Mesodermal cell (in vitro differentiated cells): ENCODE data around the gene DPH5.
"Not testable (repeated sequence)": the region's sequence is repeated elsewhere in the genome, so short reads cannot be mapped to it uniquely, and the experiment has no call there.

Experiments
- H3K27ac ChIP-seq: 2 replicates; pipeline ENCODE4 v1.7.0; 2013; ENCODE audit warnings: mild to moderate bottlenecking, low read depth, low read length, moderate library complexity; ENCODE audit not compliant: severe bottlenecking
- H3K36me3 ChIP-seq: 2 replicates; pipeline ENCODE4 v1.7.1; 2013; ENCODE audit warnings: mild to moderate bottlenecking, low read length, moderate library complexity; ENCODE audit not compliant: control insufficient read depth, insufficient read depth
- H3K4me1 ChIP-seq: one replicate; pipeline ENCODE4 v1.7.1; 2013; ENCODE audit warnings: mild to moderate bottlenecking, low read length; ENCODE audit not compliant: insufficient read depth, control insufficient read depth, poor library complexity, severe bottlenecking
- H3K4me3 ChIP-seq: 2 replicates; pipeline ENCODE4 v1.7.0; 2013; ENCODE audit warnings: low read length, control low read depth, mild to moderate bottlenecking; ENCODE audit not compliant: insufficient read depth, poor library complexity, severe bottlenecking; ENCODE audit errors: extremely low read depth
- H3K9me3 ChIP-seq: 2 replicates; pipeline ENCODE4 v1.7.1; 2013; ENCODE audit warnings: mild to moderate bottlenecking, low read length, moderate library complexity; ENCODE audit not compliant: control insufficient read depth
- WGBS, 2 experiments: methylation state at CpG; one replicate each; pipeline ENCODE4 v1.1.5; 2013; ENCODE audit warnings: missing lambda C conversion rate in 2 of 2; ENCODE audit not compliant: insufficient coverage in 2 of 2; 5-methylcytosine and 5-hydroxymethylcytosine counted together

DPH5 gene

GRCh38 chr1:100955322-100955721 is 70.3 kb downstream of the DPH5 start:
- H3K9me3 ChIP-seq: no peaks in the 10 kb centered on the region
- no peak overlapping the region for H3K4me3 ChIP-seq
- 80% methylated on average over 1 of the region's 1 CpG; no CpG with 5 or more reads in 1 of the 2 experiments for WGBS, 2 experiments

GRCh38 chr1:100953960-100954730 is 71.4 kb downstream of the DPH5 start:
- H3K27ac ChIP-seq: no peak overlapping the region
- no CpG with 5 or more reads among the region's 2 CpGs for WGBS, 2 experiments
- H3K4me1 ChIP-seq: peaks cover 2% of the 10 kb centered on the region
- H3K36me3 ChIP-seq: peaks cover 17% of the 10 kb centered on the region
- no peak overlapping the region for H3K4me3 ChIP-seq
- H3K9me3 ChIP-seq: no peaks in the 10 kb centered on the region

More at GRCh38 chr1:100955322-100955721, 70.3 kb downstream of the DPH5 start:
- peaks cover 17% of the 10 kb centered on the region for H3K36me3 ChIP-seq
- H3K4me1 ChIP-seq: no peaks in the 10 kb centered on the region
- H3K27ac ChIP-seq: no peak overlapping the region

- no CpG with 5 or more reads among the region's 1 CpG for WGBS, 2 experiments
Measured at GRCh38 chr1:100952970-100953369, 72.6 kb downstream of the DPH5 start.

GRCh38 chr1:100952104-100952745 is 73.4 kb downstream of the DPH5 start:
- 86 to 92% methylated on average over 1 to 2 of the region's 4 CpGs for WGBS, 2 experiments
- Histone ChIP-seq H3K9me3 (no peaks in the 10 kb centered on the region), H3K4me3 (no peak overlapping the region), H3K27ac (no peak overlapping the region), H3K4me1 (peaks cover 5% of the 10 kb centered on the region), H3K36me3 (peaks cover 17% of the 10 kb centered on the region)

More at GRCh38 chr1:100952970-100953369, 72.6 kb downstream of the DPH5 start:
- H3K4me3 ChIP-seq, H3K4me1 ChIP-seq, H3K9me3 ChIP-seq, H3K27ac ChIP-seq: not testable (repeated sequence)
- H3K36me3 ChIP-seq: peaks cover 17% of the 10 kb centered on the region

GRCh38 chr1:100950781-100951180 is 74.8 kb downstream of the DPH5 start:
- peaks cover 17% of the 10 kb centered on the region for H3K36me3 ChIP-seq
- no peak overlapping the region for H3K27ac ChIP-seq
- peaks cover 5% of the 10 kb centered on the region for H3K4me1 ChIP-seq
- no peaks in the 10 kb centered on the region for H3K9me3 ChIP-seq
- no peak overlapping the region for H3K4me3 ChIP-seq
- 41 to 53% methylated on average over 3 to 4 of the region's 4 CpGs for WGBS, 2 experiments

- Histone ChIP-seq H3K9me3 (no peaks in the 10 kb centered on the region), H3K4me1 (peaks cover 5% of the 10 kb centered on the region), H3K4me3 (no peak overlapping the region), H3K27ac (no peak overlapping the region), H3K36me3 (peaks cover 17% of the 10 kb centered on the region)
Measured at GRCh38 chr1:100950337-100950736, 75.2 kb downstream of the DPH5 start.

GRCh38 chr1:100949515-100950158 is 75.9 kb downstream of the DPH5 start:
- not testable (repeated sequence) for H3K9me3 ChIP-seq, H3K27ac ChIP-seq, H3K4me3 ChIP-seq, H3K4me1 ChIP-seq
- H3K36me3 ChIP-seq: peaks cover 17% of the 10 kb centered on the region
- 11 to 63% methylated on average over 2 to 8 of the region's 9 CpGs for WGBS, 2 experiments

- 98% methylated on average over 4 to 5 of the region's 7 CpGs for WGBS, 2 experiments
- not testable (repeated sequence) for H3K4me3 ChIP-seq, H3K4me1 ChIP-seq, H3K9me3 ChIP-seq, H3K27ac ChIP-seq
- H3K36me3 ChIP-seq: peaks cover 21% of the 10 kb centered on the region
Measured at GRCh38 chr1:100948721-100949405, 76.7 kb downstream of the DPH5 start.

- not testable (repeated sequence) for H3K4me1 ChIP-seq, H3K27ac ChIP-seq, H3K9me3 ChIP-seq, H3K4me3 ChIP-seq
- 100% methylated on average over 1 of the region's 3 CpGs for WGBS, 2 experiments
- peaks cover 27% of the 10 kb centered on the region for H3K36me3 ChIP-seq
Measured at GRCh38 chr1:100947816-100948215, 77.8 kb downstream of the DPH5 start.

- 100% methylated on average over 1 of the region's 3 CpGs; no CpG with 5 or more reads in 1 of the 2 experiments for WGBS, 2 experiments
- H3K4me1 ChIP-seq, H3K9me3 ChIP-seq, H3K4me3 ChIP-seq, H3K27ac ChIP-seq: not testable (repeated sequence)
- peaks cover 26% of the 10 kb centered on the region for H3K36me3 ChIP-seq
Measured at GRCh38 chr1:100946064-100946463, 79.5 kb downstream of the DPH5 start.
